ENCODE results near the gene CNDP1.

Gene CNDP1

GRCh38 chr18:74520096-74520833 lies 14.0 kb upstream of the CNDP1 start:
- no peak overlapping the region for H4K12ac ChIP-seq (ENCODE audit: low read depth, low read length)
- no peaks in the 10 kb centered on the region for H3K27me3 ChIP-seq (ENCODE audit: insufficient read depth, low read length)
- no peaks in the 10 kb centered on the region for H3K79me1 ChIP-seq (ENCODE audit: low read length)
- H3K4me3 ChIP-seq (ENCODE audit: low read depth, low read length) = no peak overlapping the region
- H3K4me2 ChIP-seq (ENCODE audit: low read length) = no peak overlapping the region
- H3K23ac ChIP-seq (ENCODE audit: low read length) = no peak overlapping the region
- H3K36me3 ChIP-seq (ENCODE audit: control insufficient read depth in 1 of 2, insufficient read depth in 2 of 2, low read length in 2 of 2) = peaks cover 59 to 62% of the 10 kb centered on the region in 2 experiments
- H2AK5ac ChIP-seq (ENCODE audit: low read length) = no peak overlapping the region
- no peak overlapping the region for H3K9ac ChIP-seq (ENCODE audit: low read length)
- peaks cover 4% of the 10 kb centered on the region for H3K9me3 ChIP-seq (ENCODE audit: insufficient read depth, low read depth, low read length)
- DNase-seq = peak; percentile 46 to 72
- no peak overlapping the region for H2BK12ac ChIP-seq (ENCODE audit: low read length)
- no peak overlapping the region for H2AFZ ChIP-seq (ENCODE audit: insufficient read depth, low read length, poor library complexity)
- no peak overlapping the region for H3K18ac ChIP-seq (ENCODE audit: low read length)
- no peak overlapping the region for H4K8ac ChIP-seq (ENCODE audit: low read depth, low read length)
- no peak overlapping the region for H3K14ac ChIP-seq (ENCODE audit: low read length)
- H3K79me2 ChIP-seq (ENCODE audit: control insufficient read depth, insufficient read depth, low read length, poor library complexity) = no peaks in the 10 kb centered on the region
- H3K4ac ChIP-seq (ENCODE audit: low read depth, low read length) = no peak overlapping the region
- H3K4me1 ChIP-seq (ENCODE audit: control insufficient read depth in 1 of 2, insufficient read depth in 2 of 2, low read length in 2 of 2) = peaks cover 0 to 4% of the 10 kb centered on the region in 2 experiments
- H2BK120ac ChIP-seq (ENCODE audit: insufficient read depth, low read length, poor library complexity) = no peak overlapping the region
- no peak overlapping the region for H2BK5ac ChIP-seq (ENCODE audit: low read depth, low read length, poor library complexity)
- WGBS (ENCODE audit: extremely low coverage, insufficient coverage, insufficient read length) = no CpG with 5 or more reads among the region's 14 CpGs
- no peak overlapping the region for H4K91ac ChIP-seq (ENCODE audit: low read depth, low read length)
- H3K27ac ChIP-seq (ENCODE audit: low read depth, low read length) = no peak overlapping the region

GRCh38 chr18:74521068-74521725 lies 13.1 kb upstream of the CNDP1 start:
- H2BK5ac ChIP-seq (ENCODE audit: low read depth, low read length, poor library complexity) = no peak overlapping the region
- H3K27ac ChIP-seq (ENCODE audit: low read depth, low read length) = no peak overlapping the region
- no peak overlapping the region for H4K8ac ChIP-seq (ENCODE audit: low read depth, low read length)
- no peak overlapping the region for H3K4ac ChIP-seq (ENCODE audit: low read depth, low read length)
- no peak overlapping the region for H2AK5ac ChIP-seq (ENCODE audit: low read length)
- no peak overlapping the region for H2AFZ ChIP-seq (ENCODE audit: insufficient read depth, low read length, poor library complexity)
- no peak overlapping the region for H4K12ac ChIP-seq (ENCODE audit: low read depth, low read length)
- no peak overlapping the region for H2BK120ac ChIP-seq (ENCODE audit: insufficient read depth, low read length, poor library complexity)
- peaks cover 4% of the 10 kb centered on the region for H3K9me3 ChIP-seq (ENCODE audit: insufficient read depth, low read depth, low read length)
- no peak overlapping the region for H3K4me2 ChIP-seq (ENCODE audit: low read length)
- H3K79me1 ChIP-seq (ENCODE audit: low read length) = no peaks in the 10 kb centered on the region
- no peak overlapping the region for H3K14ac ChIP-seq (ENCODE audit: low read length)
- H3K18ac ChIP-seq (ENCODE audit: low read length) = no peak overlapping the region
- no peak for DNase-seq
- peaks cover 5 to 6% of the 10 kb centered on the region in 2 experiments for H3K4me1 ChIP-seq (ENCODE audit: control insufficient read depth in 1 of 2, insufficient read depth in 2 of 2, low read length in 2 of 2)
- WGBS (ENCODE audit: extremely low coverage, insufficient coverage, insufficient read length) = no CpG with 5 or more reads among the region's 15 CpGs
- no peak overlapping the region for H3K4me3 ChIP-seq (ENCODE audit: low read depth, low read length)
- H4K91ac ChIP-seq (ENCODE audit: low read depth, low read length) = no peak overlapping the region
- H3K79me2 ChIP-seq (ENCODE audit: control insufficient read depth, insufficient read depth, low read length, poor library complexity) = no peaks in the 10 kb centered on the region
- peaks cover 50 to 53% of the 10 kb centered on the region in 2 experiments for H3K36me3 ChIP-seq (ENCODE audit: control insufficient read depth in 1 of 2, insufficient read depth in 2 of 2, low read length in 2 of 2)
- no peaks in the 10 kb centered on the region for H3K27me3 ChIP-seq (ENCODE audit: insufficient read depth, low read length)
- H3K23ac ChIP-seq (ENCODE audit: low read length) = no peak overlapping the region
- no peak overlapping the region for H3K9ac ChIP-seq (ENCODE audit: low read length)
- H2BK12ac ChIP-seq (ENCODE audit: low read length) = no peak overlapping the region

- Histone ChIP-seq H3K27ac (ENCODE audit: low read depth, low read length) (no peak overlapping the region), H2BK5ac (ENCODE audit: low read depth, low read length, poor library complexity) (no peak overlapping the region), H2BK120ac (ENCODE audit: insufficient read depth, low read length, poor library complexity) (no peak overlapping the region), H4K91ac (ENCODE audit: low read depth, low read length) (no peak overlapping the region), H4K8ac (ENCODE audit: low read depth, low read length) (no peak overlapping the region), H3K79me2 (ENCODE audit: control insufficient read depth, insufficient read depth, low read length, poor library complexity) (no peaks in the 10 kb centered on the region), H4K12ac (ENCODE audit: low read depth, low read length) (no peak overlapping the region), H3K9me3 (ENCODE audit: insufficient read depth, low read depth, low read length) (peaks cover 4% of the 10 kb centered on the region), H3K18ac (ENCODE audit: low read length) (no peak overlapping the region), H2AFZ (ENCODE audit: insufficient read depth, low read length, poor library complexity) (no peak overlapping the region), H3K4me2 (ENCODE audit: low read length) (no peak overlapping the region), H2AK5ac (ENCODE audit: low read length) (no peak overlapping the region), H3K4me3 (ENCODE audit: low read depth, low read length) (no peak overlapping the region), H2BK12ac (ENCODE audit: low read length) (no peak overlapping the region), H3K14ac (ENCODE audit: low read length) (no peak overlapping the region), H3K9ac (ENCODE audit: low read length) (no peak overlapping the region), H3K4me1 (ENCODE audit: control insufficient read depth in 1 of 2, insufficient read depth in 2 of 2, low read length in 2 of 2) (peaks cover 6 to 11% of the 10 kb centered on the region in 2 experiments), H3K79me1 (ENCODE audit: low read length) (no peaks in the 10 kb centered on the region), H3K23ac (ENCODE audit: low read length) (no peak overlapping the region), H3K27me3 (ENCODE audit: insufficient read depth, low read length) (no peaks in the 10 kb centered on the region), H3K4ac (ENCODE audit: low read depth, low read length) (no peak overlapping the region), H3K36me3 (ENCODE audit: control insufficient read depth in 1 of 2, insufficient read depth in 2 of 2, low read length in 2 of 2) (peaks cover 37 to 38% of the 10 kb centered on the region in 2 experiments)
- no CpG with 5 or more reads among the region's 23 CpGs for WGBS (ENCODE audit: extremely low coverage, insufficient coverage, insufficient read length)
- peak in 1 of 2 donors; percentile 21 for DNase-seq
Observed at GRCh38 chr18:74522635-74523548, 11.4 kb upstream of the CNDP1 start.

- H3K79me1 ChIP-seq (ENCODE audit: low read length) = no peaks in the 10 kb centered on the region
- H3K4me3 ChIP-seq (ENCODE audit: low read depth, low read length) = no peak overlapping the region
- no peak overlapping the region for H4K8ac ChIP-seq (ENCODE audit: low read depth, low read length)
- H2BK5ac ChIP-seq (ENCODE audit: low read depth, low read length, poor library complexity) = no peak overlapping the region
- no peak overlapping the region for H4K91ac ChIP-seq (ENCODE audit: low read depth, low read length)
- H3K14ac ChIP-seq (ENCODE audit: low read length) = no peak overlapping the region
- H3K27ac ChIP-seq (ENCODE audit: low read depth, low read length) = no peak overlapping the region
- no peak overlapping the region for H2BK120ac ChIP-seq (ENCODE audit: insufficient read depth, low read length, poor library complexity)
- H3K4ac ChIP-seq (ENCODE audit: low read depth, low read length) = no peak overlapping the region
- no peak overlapping the region for H2AK5ac ChIP-seq (ENCODE audit: low read length)
- H3K9me3 ChIP-seq (ENCODE audit: insufficient read depth, low read depth, low read length) = peaks cover 4% of the 10 kb centered on the region
- H3K18ac ChIP-seq (ENCODE audit: low read length) = no peak overlapping the region
- no peaks in the 10 kb centered on the region for H3K79me2 ChIP-seq (ENCODE audit: control insufficient read depth, insufficient read depth, low read length, poor library complexity)
- no peak overlapping the region for H2BK12ac ChIP-seq (ENCODE audit: low read length)
- no peak overlapping the region for H2AFZ ChIP-seq (ENCODE audit: insufficient read depth, low read length, poor library complexity)
- H3K9ac ChIP-seq (ENCODE audit: low read length) = no peak overlapping the region
- peaks cover 6 to 11% of the 10 kb centered on the region in 2 experiments for H3K4me1 ChIP-seq (ENCODE audit: control insufficient read depth in 1 of 2, insufficient read depth in 2 of 2, low read length in 2 of 2)
- H4K12ac ChIP-seq (ENCODE audit: low read depth, low read length) = no peak overlapping the region
- WGBS (ENCODE audit: extremely low coverage, insufficient coverage, insufficient read length) = no CpG with 5 or more reads among the region's 5 CpGs
- no peak for DNase-seq
- no peaks in the 10 kb centered on the region for H3K27me3 ChIP-seq (ENCODE audit: insufficient read depth, low read length)
- H3K36me3 ChIP-seq (ENCODE audit: control insufficient read depth in 1 of 2, insufficient read depth in 2 of 2, low read length in 2 of 2) = peaks cover 26 to 27% of the 10 kb centered on the region in 2 experiments
- no peak overlapping the region for H3K4me2 ChIP-seq (ENCODE audit: low read length)
- no peak overlapping the region for H3K23ac ChIP-seq (ENCODE audit: low read length)
Observed at GRCh38 chr18:74524097-74524496, 10.2 kb upstream of the CNDP1 start.
